Colon (tissue), 2 donors: ENCODE results near the gene DUSP9.

Experiments used
- FAIRE-seq: peaks from 2 replicates; lab custom pipeline; 2012; peaks lifted over from hg19 to GRCh38; lab: Jason Lieb, UNC
- donor health status: control.
- donor health status: control.

The DUSP9 gene

DNA sequence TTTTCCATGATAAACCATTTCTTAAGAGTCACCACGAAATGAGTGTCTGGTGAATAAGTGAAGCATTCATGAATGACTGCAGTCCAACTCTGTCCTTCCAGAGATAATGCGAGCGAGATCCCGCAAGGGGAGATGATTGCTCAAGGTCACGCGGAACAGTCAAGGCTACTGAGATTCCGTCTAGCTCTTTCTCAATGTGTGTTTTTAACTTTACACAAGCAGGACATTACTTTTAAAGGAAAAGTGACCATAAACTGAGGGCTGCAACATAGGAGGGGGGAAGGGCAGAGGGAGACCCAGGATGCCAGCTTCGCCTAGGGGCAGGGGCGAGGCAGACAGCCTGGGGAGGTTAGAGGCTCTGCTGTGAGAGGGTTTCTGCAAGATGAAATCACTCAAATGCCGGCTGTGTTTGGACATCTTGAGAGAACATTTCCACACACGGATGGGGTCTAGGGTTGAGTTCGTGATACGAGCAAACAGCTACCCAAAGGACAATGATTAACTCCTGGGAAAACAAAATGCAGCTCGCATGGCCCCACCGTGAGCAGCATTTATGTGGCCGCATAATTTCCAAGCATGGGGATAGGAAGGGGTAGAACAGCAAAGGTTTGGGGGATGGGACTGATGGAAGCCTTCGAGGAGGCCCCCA is 24.2 kb upstream of the DUSP9 start:
- FAIRE-seq: no peak

DNA sequence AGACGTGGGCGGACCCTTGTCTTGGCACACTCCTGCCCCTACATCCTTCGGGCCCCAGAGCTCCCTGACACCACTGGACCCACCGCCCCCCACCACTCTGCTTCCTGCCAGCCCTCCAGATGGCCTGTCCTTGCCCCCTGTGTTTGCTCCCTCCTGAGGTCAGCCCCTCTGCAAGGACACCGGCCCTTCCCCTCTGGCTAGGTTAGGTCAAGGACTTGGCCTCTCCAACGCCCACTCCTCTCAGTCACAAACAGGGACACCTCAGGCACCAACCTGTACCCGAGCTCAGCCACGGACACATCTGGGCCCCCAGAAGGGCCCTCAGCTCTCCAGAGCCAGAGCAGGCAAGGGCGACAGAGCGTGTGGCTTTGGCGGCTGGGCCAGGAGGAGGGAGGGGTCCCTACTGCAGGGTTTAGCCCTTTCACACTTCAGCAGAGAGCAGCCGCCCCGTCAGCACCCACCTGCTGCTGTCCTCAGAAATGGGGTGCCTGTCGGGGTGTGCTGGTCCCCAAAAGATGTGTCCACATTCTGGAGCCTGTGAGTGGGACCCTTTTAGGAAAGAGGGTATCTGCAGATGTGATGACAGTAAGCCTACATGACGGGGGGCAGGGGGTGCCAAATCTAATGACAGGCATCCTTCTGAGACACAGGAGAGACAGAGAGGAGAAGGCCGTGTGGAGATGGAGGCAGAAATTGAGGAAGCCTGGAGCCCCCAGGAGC is 23.5 kb upstream of the DUSP9 start:
- no peak for FAIRE-seq

DNA sequence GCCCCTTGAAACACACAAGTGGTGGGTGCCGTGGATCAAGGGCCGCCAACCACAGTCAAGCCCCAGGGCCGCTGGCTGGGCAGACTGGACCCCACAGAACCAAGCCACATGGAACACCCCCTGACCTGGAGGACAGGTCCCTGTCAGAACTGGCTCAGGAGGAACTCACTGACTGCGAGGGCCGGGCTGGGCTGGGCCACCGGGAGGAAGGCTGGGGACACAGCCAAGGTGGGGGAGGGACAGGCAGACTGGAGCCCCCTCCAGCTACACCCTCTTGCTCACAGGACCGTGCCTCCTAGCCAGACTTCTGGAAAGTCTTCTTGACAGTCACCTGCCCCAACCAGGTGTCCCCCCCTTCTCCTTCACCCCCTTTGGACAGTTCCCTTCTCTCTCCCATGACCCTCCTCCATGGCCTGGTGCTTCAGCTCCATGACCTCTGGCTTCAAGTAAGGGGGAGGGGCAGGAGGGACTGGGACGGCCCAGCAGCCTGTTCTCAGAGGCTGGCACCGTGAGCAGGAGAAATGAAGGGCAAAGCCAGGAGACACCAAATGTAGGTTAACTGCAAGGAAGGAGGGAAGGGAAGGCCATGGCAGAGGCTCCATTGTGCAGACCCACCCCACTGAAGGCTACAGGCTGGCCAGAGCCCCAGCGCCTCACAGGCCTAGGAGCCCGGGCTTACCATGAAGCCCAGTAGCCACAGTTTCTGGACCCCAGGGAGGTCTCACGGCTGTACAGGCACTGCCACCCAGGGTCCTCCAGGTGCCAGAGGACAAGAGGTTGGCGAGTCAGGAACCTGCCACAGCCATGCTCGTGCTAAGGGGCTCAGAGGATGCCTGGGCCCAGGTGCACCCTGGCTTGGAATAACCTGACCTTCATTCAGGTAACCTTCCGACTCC is 22.6 kb upstream of the DUSP9 start:
- no peak for FAIRE-seq

DNA sequence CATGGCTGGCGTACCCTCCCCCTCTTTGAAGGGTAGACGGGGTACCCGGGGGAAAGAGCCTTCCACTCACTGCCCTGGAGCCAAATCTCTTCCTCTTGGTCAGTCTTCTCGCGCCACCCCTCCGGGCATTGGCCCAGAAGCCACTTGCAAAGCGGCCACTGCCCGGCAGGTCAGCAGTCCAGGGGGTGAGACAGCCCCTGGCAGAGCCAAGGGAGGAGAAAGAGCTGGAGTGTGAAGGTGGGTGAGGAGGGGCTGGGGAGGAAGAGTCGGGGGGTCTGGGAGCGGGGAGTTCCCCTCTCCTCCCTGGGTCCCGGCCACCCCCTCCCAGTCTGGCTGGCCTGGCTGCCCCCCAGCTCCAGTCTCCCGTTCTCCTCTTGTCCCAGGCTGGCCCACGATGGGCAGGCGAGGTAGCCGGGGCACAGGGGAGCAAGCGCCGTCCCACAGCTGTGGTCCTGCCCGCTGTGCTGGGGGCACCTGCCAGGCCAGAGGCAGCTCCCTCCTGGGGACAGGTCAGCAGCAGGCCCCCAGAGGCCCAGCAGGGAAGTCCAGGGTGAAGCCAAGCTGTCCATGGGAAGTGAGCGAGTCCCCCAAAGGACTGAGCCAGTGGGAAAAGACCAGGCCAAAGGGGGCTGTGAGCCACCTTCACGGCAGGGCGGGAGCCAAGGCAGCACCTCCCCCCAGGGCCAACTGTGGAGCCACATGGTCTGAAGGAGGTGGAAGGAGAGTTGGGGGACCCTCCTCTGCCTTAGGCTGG is 21.6 kb upstream of the DUSP9 start:
- no peak for FAIRE-seq

DNA sequence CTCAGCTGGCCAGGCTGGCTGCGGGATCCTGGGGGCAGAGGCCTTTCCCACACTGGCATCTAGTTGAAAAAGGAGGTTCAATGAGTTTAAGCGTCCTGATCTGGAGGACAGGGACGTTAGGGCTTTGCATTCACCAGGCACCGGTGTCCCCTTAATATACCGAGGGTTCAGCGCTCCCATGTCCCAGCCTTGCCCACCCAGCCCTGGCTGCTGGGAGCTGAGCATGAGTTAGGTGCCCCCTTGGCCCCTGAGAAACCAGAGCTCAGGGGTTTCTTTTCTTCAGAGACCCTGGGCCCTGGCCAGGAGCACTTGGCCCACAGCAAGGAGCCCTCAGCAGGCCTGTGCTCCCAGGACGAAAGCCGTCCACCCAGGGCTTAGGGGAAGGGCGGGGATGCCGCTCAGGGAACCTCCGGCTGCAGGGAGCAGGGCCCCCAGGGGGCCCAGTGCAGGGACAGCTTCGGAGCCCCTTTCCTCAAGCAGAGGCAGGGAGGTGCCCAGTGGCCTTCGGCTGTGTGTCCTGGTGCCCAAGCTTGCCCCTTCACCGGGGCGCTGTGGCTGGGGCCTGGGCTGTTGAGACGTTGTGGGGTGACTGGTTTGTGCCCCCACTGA is 20.9 kb upstream of the DUSP9 start:
- FAIRE-seq: no peak

DNA sequence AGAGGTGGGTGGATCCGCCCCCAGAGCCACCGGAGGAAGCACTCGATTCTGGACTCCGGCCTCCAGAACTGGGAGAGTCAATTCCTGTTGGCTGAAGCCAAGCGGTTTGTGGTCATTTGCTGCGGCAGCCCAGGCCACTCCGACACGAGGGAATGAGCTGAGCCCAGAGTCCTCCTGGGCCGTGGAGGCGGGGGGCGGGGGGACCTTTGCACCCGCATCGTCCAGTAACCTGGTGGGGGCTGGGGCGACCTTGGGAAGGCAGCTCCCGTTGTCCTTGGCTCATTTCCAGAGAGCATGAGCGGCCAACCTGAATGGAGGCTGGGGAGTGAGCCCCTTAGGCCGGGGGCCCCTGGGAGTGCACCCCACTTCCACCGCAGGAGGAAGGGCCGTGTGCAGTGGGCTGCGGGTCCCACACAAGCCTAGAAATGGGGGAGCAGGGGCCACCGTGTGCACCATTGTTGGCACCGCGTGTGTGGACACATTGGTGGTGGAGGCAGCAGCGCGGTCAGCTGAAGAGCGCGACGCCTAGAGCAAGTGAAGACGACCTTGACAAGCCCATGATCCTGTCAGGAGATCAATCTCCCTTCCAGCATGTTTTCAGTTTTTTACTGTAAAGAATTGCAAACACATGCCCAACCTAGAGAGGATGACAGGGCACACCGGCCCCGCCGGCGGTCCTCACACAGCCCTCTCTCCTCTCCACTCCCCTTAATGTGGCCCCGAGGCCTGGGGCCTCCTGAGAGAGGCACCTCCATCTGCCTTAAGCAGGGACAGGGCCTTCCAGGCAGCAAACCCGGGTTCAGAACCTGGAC is 19.9 kb upstream of the DUSP9 start:
- FAIRE-seq: no peak

DNA sequence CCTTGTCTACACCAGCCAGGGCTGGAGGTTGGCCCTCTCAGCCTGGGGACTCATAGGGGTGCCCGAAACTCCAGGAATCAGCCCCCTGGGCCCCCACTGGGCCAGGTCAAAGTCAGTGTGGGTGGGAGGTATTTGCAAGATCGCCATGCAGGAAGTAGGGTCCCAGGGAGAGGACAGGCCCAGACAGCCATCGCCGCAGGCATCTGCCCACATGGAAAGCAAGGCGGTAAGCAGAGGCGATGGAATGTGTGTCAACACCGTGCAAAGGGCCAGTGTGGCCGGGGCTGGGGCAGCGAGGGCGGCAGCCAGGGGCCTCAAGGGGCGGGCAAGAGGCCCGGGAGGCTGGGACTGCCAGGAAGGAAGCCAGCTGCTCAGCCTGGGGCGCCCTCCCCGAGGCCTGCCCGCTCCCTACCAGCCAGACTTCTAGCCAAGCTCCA is 19.3 kb upstream of the DUSP9 start:
- FAIRE-seq: no peak

DNA sequence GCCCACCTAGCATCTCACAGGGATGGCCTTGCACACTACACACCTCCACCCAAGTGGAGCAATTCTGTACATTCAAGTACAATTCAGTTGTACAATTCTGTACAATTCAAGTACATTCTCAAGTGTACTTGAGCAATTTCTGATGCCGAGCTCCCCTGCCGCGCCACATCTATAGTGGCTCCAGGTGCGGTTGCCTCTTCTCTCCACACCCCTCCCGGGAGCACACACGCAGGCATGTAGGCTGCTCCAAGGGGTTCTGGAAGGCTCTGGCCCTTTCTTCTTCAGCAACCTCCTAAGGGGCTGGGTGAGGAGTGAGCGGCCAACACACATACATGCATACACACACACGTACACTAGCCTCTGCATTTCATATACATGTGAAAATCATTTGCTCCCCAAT is 18.9 kb upstream of the DUSP9 start:
- no peak for FAIRE-seq

DNA sequence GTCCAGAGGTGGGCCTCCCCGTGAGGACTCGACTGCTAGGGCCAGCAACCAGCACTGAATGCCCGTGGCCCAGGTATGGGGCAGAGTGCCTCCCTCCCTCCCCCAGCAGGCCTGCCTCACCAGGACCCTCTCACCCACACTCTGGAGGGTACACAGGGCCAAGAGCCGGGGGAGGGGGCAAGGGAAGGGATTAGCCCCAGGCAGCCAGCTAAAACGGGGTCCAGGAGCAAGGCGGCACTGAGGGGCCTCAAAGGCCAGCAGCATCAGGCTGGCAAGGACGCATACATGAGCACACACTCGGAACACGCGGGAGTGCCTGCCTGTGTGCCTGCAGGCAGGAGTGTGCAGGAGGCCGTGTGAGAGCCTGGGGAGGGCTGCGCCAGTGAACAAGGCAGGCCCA is 18.3 kb upstream of the DUSP9 start:
- no peak for FAIRE-seq

DNA sequence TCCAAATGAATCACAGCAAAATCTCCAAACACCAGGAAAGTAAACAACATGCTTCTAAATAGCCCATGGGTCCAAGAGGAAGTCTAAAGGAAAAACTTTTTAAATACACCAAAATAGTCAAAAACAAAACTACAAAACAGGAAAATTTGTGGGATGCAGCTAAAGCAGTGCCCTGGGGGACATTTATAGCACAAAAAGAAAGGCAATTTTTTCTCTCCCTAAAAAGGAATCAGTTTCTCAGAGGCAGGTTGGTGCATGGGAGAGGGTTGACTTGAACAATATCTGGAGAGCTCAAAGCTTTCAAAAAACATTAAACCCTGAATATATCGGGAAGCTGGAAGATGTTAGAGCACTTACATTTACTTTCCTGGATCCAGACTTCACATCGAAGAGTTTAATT is 15.7 kb upstream of the DUSP9 start:
- no peak for FAIRE-seq

DNA sequence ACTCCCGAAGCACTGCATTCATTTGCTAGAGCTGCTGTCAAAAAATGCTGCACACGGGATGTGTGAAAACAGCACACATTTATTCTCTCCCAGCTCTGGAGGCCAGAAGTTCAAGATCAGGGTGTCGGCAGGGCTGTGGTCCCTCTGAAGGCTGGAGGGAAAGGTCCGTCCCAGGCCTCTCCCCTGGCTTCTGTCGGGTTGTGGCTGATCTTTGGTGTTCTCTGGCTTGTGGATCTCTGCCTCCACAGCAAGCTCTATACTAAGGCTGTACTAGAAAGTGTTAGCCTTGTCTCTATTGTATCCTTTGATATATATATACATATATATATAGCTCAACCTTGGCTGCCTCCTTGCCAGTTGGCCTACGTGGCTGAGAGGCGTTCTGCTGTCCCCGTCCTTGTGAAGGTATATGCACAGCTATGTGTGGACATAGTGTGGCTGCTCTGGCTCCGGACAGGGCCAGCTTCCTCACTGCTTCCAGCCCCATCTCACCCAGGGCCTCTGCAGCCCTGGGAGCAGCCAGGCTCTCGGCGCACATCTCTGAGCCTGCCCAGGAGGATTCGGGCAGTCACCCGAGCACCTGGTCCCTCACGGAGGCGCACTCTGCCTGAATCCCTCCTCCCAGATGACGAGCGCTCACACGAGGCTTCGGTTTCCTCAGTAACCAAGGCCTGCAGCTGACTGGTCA is 15.0 kb upstream of the DUSP9 start:
- FAIRE-seq: no peak

DNA sequence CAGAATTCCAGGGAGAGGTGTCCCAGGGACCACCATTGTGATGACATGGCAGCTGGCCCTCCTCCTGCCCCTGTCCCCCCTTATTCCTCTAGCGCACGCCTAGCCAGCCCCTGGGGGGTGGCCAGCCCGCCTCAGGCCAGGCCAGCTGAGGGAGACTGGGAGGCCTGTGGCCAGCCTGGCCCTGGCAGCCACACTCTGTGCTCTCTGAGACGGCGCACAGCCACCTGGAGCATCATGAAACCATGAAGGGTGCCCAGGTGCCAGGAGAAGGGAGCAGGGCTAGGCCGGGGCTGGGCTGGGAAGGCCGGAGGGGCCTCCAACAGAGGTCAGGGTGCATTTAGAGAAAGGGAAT is 14.4 kb upstream of the DUSP9 start:
- FAIRE-seq: no peak

DNA sequence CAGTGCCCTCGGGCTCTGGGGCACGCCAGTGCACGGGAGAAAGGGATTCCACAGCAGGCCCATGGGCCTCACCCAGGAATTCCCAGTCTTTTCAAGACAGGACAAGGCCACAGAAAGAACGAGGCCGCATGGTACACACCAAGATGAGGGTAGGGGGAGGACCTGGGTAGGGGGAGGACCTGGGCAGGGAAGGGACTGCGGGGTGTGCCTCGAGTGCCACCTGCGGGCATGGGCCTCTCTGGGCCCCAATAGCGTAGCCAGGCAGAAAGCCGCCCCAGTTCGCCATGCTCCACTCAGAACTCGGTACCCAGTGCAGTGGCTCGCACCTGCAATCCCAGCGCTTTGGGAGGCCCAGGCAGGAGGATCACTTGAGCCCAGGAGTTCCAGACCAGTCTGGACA is 14.0 kb upstream of the DUSP9 start:
- no peak for FAIRE-seq

DNA sequence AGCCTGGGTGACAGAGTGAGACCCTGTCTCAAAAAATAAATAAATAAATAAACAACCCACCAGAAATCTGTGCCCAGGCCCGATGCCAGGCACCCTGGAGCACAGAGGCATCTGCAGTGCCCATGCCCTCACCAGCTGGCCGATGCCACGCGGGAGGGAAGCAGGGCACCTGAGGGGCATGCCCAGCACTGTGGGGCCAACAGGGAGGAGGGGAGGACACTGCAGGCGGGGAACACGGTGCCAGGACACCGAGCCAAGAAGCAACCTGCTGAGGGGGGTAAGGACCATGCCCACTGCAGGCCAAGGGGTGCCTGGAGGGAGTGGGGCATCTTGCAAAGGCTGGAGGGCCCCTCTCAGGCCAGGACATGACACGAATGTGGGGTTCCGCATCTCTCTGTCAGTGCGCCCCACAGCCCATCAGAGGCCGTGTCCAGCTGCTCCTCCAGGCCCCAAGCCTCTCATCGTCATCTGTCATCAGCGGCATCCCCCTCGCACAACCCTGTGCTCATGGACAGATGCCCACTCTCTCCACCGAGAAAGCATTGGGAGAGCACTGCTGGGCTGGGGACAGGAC is 13.3 kb upstream of the DUSP9 start:
- no peak for FAIRE-seq

DNA sequence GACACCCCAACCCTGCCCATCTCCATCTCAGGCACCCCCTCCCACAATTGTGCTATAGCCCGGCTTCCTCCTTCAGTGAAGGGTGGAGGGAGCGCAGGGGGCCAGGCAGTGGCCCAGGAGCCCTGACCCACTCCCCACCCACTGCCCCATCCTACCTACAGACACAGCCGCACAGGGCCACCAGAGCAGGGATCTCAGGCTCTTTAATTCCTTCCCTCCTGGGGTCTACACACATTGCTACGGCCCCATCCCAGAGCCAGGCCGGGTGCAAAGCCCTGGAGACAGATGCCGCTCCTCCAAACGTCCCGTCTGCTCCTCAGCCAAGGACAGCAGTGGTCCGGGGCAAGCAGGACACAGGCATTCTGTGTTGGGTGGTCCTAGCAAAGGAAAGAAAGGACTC is 12.8 kb upstream of the DUSP9 start:
- FAIRE-seq: no peak

DNA sequence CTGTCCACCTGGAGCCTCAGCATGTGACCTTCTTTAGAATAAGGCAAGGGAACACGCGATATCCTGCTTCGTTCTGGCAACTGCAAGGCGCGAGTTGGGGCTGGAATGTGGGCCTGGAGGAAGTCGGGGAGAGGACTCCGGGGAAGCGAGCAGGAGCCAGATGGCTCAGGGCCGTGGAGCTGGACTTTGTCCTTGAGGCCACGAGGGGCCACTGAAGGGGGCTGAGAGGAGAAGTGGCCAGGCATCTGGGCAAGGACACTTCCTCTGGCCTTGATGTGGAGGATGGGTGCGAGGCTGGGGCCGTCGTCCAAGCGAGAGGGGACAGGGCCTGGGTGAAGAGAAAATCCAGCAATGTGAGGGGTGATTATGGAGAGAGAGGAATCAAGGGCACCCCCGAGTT is 12.2 kb upstream of the DUSP9 start:
- no peak for FAIRE-seq

DNA sequence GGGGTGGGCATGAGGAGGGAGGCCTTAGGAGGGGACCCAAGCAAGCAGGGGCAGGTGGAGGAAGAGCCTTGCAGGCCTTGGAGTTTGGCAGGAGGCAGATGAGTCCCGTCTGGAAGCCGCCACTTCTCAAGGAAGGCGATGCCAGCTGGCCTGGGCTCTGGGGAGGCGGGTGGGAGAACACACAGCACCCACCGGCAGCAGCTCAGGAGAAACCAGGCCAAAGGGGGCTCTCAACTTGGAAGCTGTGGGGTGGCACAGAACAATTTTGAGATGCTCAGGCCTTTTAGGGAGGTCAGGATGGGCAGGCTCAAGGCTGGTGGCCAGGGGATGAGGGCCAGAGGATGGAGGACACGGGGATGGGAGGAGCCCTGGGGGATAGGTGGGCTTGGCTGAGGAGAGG is 11.6 kb upstream of the DUSP9 start:
- FAIRE-seq: no peak

DNA sequence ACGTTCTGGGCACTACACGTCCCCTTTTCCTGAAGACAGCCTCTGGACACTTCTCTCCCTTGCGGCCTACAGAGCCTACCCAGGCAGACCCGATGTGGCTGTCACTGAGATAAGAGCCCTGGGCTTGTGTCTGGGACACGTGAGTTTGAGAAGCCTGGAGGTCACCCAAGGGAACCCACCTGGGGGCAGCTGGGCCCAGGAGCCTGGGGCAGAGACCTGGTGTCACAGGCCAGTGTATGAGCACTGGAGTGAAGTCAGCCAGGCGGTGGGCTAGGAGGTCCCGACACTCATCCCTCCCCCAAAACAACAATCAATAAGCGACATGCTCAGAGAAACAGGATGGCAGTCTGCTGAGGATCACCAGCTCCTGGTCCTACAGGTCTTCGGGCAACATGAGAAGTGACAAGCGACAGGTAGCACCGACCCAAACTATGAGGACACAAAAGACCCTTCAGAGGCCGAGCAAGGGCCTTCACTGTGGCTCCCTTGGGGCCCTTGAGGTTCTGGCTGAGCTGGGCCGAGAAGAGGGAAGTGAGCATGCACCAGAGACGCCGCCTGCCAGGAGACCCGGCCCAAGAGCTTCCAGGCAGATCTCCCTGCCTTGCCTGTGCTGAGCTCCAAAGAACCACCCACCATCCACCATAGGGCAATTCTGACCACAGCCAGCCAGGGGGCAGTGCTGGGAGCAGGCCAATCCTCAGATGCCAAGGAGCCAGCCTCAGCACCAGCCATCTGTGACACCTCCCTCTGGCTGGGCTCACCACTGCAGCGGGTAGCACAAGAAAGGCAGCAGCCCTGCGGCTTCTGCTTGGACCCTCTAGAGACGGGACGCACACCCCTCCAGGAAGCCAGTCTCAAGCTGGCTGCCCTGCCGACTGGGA is 11.0 kb upstream of the DUSP9 start:
- FAIRE-seq: no peak

DNA sequence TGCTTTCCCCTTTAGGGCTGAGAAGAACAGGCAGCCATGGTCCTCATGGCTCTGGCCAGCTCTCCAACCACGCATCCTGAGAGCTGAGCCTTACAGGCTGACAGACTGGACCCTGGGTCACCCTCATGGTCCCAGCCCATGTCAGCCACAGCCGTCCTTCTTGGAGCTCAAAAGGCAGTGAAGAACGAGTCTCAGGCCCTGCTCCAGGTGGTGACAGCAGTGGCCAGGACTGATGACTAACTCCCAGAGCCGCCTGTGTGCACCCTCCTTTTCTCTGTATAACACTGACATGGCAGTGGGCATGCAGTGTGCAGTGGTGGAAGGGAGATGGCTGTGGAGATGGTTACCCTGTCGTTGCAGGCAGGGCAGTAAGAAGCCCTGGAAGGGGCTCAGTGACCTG is 10.3 kb upstream of the DUSP9 start:
- FAIRE-seq: no peak
